GM18870 (cell line): ENCODE data around the gene PRRT2.
A peak's percentile ranks its signal among the peaks of the same experiment; 100 is the strongest.

ENCODE experiments used
- ATAC-seq: cut with Tn5 transposase; IDR thresholded peaks from one replicate; pipeline ENCODE4 v1.9.1; 2021; ENCODE audit warnings: moderate library complexity; ENCODE audit not compliant: unreplicated experiment

PRRT2 gene

DNA sequence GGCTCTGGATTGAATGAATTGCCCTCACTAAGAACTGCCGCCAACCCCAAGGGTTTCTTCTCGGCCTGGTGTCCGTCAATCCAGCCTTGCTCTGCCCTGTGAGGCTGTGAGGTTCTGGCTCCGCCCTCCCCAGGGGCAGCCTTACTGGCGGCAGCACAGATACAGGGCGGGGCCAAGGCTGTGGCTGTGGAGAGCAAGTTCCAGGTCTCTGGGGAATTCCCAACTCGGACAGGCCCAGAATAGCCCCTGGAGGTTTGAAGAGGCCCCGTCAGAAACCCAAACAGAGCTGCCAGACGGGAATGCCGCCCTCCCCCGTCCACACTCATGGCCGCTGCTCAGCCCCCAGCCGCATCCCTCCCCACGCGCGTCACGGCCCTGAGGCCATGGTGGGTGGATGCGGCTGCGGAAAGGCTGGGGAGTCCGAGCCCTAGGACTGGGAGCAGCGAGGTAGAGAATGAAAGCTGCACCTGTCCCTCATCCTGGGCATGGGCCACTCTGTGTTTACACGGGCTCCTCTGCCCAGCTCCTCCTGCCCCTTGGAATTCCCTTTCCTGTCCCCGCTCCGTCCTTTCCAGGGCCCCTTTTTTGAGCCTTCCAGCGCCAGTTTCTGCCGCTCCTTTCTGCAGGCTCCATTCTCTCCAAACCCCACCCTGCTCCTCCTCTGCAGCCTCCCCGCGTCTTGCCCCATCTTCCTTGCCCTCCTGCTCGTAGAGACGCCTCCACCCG, 660 bp upstream of the PRRT2 start:
- no peak for ATAC-seq

DNA sequence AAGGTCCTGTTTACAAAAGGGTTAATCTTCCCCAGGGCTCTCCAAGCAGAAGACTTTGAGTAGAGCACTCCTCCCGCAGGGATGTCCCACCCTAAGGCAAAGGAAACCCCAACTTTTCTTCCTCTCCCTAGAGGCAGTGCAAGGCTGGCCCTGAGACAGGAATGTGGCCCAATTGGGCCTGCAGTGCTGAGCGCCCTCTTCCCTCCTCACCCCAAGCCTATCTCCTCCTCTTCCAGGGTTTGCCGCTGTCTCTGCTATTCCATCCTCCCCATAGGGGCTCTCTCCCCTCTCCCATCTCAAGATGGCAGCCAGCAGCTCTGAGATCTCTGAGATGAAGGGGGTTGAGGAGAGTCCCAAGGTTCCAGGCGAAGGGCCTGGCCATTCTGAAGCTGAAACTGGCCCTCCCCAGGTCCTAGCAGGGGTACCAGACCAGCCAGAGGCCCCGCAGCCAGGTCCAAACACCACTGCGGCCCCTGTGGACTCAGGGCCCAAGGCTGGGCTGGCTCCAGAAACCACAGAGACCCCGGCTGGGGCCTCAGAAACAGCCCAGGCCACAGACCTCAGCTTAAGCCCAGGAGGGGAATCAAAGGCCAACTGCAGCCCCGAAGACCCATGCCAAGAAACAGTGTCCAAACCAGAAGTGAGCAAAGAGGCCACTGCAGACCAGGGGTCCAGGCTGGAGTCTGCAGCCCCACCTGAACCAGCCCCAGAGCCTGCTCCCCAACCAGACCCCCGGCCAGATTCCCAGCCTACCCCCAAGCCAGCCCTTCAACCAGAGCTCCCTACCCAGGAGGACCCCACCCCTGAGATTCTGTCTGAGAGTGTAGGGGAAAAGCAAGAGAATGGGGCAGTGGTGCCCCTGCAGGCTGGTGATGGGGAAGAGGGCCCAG, 1.0 kb downstream of the PRRT2 start:
- ATAC-seq, result no peak

DNA sequence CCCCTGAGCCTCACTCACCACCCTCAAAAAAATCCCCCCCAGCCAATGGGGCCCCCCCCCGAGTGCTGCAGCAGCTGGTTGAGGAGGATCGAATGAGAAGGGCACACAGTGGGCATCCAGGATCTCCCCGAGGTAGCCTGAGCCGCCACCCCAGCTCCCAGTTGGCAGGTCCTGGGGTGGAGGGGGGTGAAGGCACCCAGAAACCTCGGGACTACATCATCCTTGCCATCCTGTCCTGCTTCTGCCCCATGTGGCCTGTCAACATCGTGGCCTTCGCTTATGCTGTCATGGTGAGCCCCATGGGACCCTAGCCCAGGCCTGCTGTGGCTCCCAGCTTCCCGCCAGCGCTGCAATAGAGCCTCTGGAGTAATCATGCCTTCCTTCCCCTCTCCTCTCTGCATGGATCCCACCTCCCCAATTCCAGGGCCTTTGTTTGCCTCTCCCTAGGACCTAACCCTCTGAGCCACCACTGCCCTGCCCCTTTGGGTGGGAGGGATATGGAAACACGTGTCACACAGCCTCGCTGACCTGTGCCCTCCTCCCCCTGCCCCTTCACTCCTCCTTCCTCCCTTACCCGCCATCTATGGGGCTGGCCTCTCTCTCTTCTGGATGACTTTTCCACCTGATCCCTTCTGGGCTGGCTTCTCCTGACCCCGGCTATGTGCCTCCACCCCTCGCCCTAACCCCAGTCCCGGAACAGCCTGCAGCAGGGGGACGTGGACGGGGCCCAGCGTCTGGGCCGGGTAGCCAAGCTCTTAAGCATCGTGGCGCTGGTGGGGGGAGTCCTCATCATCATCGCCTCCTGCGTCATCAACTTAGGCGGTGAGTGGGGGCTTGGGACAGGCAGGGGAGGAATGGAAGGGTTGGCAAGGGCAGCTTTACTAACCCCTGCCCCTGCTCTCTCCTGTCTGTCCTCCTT, 1.9 kb downstream of the PRRT2 start:
- ATAC-seq, result no peak

DNA sequence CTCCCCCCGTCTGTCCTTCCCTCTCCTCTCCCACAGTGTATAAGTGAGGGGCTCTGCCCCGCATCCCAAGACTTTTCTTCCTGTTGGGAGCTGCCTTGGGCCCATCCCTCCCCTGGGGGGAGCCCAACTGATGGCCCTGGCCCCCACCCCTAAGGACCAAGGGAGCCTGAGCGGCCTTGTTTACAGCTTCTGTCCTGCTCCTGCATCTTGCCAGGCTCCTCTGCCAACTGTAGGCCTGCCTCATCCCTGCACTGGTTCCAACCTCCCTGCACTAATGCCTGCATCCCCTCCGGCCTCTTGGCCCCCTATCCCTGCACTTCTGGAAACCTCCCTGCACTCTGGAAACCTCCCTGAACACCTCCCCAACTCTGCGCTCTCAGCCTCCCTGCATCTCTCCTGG, 2.6 kb downstream of the PRRT2 start:
- no peak for ATAC-seq

DNA sequence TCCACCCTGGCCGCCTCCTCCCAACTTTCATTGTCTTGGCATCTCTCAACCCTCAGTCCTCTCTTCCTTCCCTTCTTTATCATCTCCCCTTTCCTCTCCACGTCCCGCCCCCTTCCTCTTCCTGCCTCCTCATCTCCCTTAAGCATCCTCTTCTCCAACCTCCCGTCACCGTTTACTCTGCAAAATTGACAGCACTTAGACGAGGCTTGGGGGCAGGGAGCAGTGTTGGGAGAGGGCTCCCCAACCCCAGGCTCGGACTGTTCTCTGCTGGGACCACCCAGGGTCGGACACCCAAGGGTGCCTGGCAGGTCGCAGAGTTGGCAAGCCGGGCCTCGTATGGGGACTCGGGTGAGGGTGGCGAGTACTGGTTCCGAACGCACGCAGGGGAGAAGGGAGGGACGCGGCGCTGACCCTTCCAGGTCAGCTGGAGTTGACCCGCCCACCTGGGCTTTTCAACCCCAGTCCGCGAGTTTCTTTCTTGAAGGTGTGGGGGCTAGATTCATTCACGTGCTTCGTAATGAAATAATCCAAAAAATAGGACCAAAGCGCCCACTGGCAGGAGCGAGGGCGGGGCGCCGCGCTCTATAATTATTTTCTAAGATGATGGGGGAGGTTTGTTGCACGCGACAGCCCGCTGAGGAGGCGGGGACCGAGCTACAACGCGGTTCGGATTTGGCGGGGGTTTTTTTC, 3.2 kb downstream of the PRRT2 start:
- no peak for ATAC-seq

DNA sequence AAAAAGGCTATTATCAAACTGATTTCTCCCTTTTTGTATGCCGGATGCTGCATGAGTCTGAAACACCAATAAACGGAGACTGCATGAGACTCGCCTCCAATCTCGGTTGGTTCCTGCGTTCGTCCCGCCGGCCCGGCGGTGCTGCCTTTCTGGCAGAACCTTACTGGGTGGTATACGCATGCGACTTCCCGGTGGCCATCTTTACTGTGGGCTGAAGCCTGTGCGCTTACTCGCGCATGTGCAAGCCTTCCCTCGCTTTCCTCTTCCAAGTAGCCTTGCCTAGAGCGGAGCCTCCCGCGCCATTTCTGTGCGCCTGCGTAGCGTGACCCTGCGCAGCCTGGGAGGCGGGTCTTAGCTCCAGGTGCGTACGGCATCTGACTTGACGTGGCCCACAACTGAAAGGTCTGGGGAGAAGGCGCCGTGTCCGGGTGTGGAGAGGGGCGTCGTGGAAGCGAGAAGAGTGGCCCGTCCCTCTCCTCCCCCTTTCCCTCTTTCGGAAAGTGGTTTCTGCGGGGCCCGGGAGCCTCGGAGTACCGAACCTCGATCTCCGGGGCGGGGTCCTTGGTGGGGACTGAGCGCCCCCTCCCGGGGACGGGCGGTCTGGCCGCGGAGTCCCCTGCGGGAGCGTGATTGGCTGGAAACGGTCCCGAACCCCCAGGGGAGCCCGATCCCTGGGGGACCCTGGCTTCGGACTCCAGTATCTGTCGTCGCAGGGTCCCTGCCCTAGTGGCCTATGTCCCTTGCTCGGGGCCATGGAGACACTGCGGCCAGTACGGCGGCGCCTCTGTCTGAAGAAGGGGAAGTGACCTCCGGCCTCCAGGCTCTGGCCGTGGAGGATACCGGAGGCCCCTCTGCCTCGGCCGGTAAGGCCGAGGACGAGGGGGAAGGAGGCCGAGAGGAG, 4.0 kb downstream of the PRRT2 start, which contains the start of gene PAGR1:
PAGR1 (plus strand) TSS at position 360 of the 901 bp plus-strand sequence; CDS start at position 734, 374 bp downstream.
- peak; percentile 57 for ATAC-seq

DNA sequence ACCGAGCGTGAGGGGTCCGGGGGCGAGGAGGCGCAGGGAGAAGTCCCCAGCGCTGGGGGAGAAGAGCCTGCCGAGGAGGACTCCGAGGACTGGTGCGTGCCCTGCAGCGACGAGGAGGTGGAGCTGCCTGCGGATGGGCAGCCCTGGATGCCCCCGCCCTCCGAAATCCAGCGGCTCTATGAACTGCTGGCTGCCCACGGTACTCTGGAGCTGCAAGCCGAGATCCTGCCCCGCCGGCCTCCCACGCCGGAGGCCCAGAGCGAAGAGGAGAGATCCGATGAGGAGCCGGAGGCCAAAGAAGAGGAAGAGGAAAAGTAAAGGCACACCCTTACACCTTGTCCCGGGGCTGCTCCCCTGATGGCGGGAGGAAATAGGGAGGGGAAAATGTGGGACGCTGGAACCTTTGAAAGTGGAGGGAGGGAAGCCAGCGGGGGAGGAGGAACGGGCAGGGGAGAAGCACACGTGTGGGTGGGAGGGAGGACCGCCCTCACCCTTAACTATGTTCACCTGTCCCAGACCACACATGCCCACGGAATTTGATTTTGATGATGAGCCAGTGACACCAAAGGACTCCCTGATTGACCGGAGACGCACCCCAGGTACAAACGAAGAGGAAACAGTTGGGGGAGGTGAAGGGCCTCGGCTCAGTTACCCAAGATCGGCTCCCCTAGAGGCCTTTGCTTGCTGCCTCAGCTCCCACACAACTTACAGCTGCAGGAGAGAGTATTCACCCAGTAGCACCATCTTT, 4.9 kb downstream of the PRRT2 start:
- ATAC-seq, result no peak

DNA sequence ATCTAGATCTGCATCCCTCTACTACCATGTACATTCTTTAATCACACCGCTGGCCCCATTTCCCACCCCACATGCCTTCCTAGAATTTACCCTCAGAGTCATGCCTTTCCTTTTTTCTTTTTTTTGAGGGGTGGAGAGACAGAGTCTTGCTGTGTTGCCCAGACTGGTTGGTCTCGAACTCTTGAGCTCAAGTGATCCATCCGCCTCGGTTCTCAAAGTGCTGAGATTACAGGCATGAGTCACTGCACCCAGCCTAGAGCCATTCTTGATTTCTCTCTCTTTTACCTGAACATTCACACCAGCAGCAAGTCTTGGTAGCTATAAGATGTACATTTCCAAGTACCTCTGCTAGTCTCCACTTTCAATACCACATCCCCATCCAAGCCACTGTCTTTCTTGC, 6.1 kb downstream of the PRRT2 start:
- no peak for ATAC-seq

DNA sequence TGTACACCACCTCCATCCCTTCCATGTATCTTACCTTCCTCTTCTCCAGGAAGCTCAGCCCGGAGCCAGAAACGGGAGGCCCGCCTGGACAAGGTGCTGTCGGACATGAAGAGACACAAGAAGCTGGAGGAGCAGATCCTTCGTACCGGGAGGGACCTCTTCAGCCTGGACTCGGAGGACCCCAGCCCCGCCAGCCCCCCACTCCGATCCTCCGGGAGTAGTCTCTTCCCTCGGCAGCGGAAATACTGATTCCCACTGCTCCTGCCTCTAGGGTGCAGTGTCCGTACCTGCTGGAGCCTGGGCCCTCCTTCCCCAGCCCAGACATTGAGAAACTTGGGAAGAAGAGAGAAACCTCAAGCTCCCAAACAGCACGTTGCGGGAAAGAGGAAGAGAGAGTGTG, 7.5 kb downstream of the PRRT2 start:
- ATAC-seq, result no peak

DNA sequence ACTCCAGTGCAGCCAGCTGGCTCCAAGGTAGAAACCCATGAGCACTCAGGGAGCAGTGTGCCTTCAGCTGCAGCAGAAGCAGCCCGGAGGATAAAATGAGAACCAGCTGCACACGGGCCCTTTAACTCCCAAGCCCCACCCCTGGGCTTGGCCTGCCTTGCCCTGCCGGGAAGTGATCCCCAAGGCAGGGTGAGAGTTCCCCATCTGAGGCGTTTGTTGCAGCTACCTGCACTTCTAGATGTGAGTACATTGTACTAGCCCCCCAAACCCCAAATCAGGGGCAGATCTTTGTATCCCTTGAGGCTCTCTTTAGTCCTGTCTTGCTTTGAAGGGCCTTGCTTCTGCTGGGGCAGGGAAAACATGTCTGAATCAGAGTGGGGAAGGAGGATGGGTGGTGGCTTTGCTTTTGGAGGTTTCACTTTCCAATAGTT, 8.3 kb downstream of the PRRT2 start, which contains the start of gene MVP:
MVP (plus strand) TSS at position 192 of the 431 bp plus-strand sequence. CDS start 10,088 bp downstream, outside the sequence.
- ATAC-seq, result no peak

DNA sequence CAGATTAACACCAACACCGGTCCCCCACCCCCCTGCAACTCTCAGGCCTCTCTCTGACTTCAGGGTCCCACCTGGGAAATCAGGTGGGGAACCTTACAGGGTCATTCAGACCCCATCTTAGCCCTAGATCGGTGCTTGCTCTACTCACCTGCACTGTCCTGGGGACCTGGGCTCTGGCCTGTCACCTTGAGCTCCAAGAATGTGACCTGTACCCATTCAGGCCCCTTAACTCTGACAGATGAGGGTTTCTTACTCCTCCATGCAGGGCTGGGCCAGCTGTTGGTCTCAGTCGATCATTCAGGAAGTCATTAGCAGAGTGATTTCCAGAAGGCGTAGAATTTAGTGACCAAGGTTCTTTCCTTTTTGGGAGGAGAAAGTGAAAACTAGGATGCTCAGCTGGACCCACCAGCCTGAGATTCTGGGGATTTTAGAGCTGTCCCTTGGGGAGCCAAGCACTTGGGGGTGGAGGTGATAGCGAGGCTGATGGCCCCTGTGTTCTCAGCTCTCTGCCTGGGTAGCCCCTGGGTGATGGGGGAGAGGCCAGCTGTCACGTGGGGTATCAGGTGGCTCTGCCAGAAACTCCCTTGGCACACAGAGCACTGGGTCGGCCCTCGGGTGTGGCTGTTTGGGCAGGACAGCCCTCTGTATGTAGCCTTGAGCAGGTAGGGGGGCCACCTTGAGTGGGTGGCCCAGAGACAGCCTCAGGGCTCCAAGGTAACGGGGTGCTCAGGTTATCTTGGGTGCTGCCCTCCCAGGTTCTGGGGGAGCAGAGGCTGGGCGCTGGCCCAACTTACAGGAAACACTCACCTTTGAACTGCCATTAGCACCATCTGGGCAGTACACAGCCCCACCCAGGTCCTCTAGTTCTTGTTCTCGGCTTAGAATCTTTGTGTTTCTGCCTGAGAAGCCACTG, 9.0 kb downstream of the PRRT2 start:
- ATAC-seq, result no peak

DNA sequence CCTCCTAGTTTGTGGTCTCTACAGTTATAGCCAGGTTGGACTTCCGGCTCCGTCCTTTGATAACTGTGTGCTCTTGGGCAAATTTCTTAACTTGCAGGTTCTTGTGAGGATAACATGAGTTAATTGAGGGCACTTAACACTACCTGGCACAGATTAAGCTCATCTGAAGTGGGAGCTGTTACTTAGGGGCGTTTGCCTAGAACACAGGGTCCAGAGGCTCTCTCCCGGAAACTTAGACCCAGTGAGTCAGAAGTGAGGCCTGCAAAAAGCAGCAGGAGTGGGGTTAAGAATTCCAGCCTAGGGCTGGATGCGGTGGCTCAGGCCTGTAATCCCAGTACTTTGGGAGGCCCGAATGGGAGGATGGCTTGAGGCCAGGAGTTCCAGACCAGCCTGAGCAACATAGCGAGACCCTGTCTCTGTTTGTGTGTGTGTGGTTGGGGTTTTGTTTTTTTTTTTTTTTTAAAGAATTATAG, 9.7 kb downstream of the PRRT2 start:
- no peak for ATAC-seq

DNA sequence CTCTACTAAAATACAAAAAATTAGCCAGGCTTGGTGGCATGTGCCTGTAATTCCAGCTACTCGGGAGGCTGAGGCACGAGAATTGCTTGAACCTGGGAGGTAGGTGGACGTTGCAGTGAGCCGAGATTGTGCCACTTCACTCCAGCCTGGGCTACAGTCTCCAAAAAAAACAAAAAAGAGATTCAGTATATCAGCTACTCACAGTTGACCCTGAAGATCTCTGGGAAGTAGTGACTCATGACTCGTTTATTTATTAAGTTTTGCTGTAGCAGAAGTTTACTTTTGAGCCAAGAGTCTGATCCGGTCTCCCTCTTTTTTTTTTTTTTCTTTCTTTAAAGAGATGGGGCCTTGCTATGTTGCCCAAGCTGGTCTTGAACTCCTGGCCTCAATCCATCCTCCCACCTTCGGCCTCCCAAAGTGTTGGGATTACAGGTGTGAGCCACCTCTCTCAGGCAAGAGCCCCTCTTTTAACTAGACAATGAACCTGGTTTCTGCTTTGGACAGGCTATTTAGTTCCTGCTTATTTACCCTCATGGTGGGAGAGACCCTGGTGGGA, 12.7 kb downstream of the PRRT2 start:
- no peak for ATAC-seq

DNA sequence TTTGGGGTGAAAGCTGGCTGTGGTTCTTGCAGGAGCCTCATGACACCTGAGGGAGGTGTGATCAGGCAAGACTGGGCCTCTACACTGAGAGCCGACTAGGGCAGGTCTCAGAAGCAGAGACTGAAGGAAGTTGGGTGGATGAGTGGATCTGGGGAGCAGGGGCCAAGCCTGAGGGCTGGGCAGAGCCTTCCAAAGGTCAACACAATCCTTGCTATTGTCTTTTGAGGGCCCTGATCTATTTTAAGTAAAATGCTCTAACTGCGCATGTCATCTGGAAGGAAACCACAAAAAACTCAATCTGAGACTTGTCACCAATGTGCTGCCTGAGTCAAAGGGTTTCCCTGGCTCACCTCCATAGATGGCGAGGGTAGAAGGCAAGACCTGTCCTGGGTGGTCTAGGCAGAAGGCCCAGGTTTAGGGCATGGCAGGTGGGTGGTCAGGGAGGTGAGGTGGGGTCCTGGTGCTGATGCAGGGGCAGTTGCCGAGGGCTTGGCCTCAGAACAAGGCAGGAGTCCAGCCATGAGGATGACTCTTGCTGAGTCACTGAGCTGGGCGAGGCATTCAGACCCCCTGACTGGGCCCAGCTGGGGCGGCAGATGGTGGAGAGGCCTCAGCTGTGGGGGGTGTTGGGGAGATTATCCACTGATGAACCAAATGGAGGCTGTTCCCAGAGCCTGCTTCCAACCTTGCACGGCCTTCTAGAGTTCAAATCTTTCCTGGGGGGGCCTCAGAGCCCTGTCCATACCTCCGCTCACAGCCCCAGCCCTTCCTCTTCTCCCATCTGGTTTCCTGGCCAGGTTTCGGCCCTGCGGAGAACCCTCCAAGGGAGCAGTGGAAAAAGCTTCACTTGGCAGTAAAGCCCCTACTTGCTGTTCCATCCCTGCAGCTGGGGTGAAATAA, 13.4 kb downstream of the PRRT2 start:
- no peak for ATAC-seq

DNA sequence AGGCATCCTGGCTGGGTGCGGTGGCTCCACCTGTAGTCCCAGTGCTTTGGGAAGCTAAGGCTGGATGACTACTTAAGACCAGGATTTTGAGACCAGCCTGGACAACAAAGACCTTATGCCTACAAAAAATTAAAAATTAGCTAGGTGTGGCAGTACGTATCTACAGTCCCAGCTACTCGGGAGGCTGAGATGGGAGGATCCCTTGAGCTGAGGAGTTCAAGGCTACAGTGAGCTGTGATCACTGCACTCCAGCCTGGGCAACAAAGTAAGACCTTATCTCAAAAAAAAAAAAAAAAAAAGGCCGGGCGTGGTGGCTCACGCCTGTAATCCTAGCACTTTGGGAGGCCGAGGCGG, 14.3 kb downstream of the PRRT2 start:
- ATAC-seq, result no peak

DNA sequence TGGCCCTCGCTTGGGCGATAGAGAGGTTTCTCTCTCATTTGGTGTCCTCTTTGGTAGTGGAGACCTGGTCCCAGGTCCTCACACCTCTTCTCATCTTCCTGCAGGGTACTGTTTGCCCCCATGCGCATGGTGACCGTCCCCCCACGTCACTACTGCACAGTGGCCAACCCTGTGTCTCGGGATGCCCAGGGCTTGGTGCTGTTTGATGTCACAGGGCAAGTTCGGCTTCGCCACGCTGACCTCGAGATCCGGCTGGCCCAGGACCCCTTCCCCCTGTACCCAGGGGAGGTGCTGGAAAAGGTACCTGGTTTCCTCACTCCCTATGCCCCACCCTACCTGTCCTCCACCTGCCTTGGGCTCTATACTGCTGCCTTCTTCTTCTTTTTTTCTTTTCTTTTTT, 18.8 kb downstream of the PRRT2 start:
- ATAC-seq, result no peak
